Kidney epithelial cell (primary cell): ENCODE measurements around the gene TNNI3K. TPM values are rescaled to one million over a fixed set of nuclear protein-coding genes. Genes with fewer than 3 reads are reported as not detected.

Experiments used
- DNase-seq: peaks from one replicate; pipeline ENCODE4 v3.0.0-alpha.2; 2010; ENCODE audit warnings: low read depth
- H3K27me3 ChIP-seq: 2 replicates; pipeline ENCODE4 v1.6.0; 2011; ENCODE audit warnings: low read length; ENCODE audit not compliant: control insufficient read depth, insufficient read depth
- H3K36me3 ChIP-seq: 2 replicates; pipeline ENCODE4 v1.5.1; 2011; ENCODE audit warnings: low read length; ENCODE audit not compliant: control insufficient read depth, insufficient read depth
- H3K4me3 ChIP-seq: 2 replicates; pipeline ENCODE4 v1.5.1; 2011; ENCODE audit warnings: low read depth, mild to moderate bottlenecking, control low read depth, low read length
- total RNA-seq: library from RNA; depleted of rRNA; stranded (reverse); fragments of >200 nt; gene quantifications from 2 replicates; pipeline ENCODE4 v1.2.3, GENCODE V29; 2015
- TF ChIP-seq, protein P1 (sequence below): IDR thresholded peaks from 2 replicates; pipeline ENCODE4 v1.5.1; 2011; ENCODE audit warnings: mild to moderate bottlenecking, moderate library complexity, low read length, control low read depth, inconsistent platforms; ENCODE audit not compliant: insufficient read depth, poor library complexity, severe bottlenecking

The TNNI3K gene
- total RNA-seq, 1 donor from 2014 or later, result not detected

DNA sequence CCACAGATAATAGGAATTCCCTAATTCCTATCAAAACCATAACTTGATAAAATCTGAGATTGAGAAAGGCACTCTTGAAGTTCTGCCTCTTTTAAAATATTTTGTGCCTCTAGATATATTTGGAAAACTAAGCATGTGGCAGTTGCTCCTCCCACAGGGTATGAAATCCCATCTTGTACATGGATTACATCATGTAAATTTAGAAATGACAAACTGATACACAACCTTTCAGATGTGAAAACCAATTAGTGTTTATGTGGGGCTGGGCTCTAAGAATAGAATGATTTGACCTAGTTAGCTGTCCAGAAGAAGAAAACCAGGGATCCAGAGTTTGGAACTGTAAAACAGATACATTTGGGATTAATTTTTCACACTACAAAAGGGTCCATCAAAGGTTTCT, 261.5 kb downstream of the TNNI3K start:
- Histone ChIP-seq H3K4me3 (no peak overlapping the region), H3K27me3 (no peaks in the 10 kb centered on the region), H3K36me3 (no peaks in the 10 kb centered on the region)
- DNase-seq, result no peak
- TF ChIP-seq, protein P1, sequence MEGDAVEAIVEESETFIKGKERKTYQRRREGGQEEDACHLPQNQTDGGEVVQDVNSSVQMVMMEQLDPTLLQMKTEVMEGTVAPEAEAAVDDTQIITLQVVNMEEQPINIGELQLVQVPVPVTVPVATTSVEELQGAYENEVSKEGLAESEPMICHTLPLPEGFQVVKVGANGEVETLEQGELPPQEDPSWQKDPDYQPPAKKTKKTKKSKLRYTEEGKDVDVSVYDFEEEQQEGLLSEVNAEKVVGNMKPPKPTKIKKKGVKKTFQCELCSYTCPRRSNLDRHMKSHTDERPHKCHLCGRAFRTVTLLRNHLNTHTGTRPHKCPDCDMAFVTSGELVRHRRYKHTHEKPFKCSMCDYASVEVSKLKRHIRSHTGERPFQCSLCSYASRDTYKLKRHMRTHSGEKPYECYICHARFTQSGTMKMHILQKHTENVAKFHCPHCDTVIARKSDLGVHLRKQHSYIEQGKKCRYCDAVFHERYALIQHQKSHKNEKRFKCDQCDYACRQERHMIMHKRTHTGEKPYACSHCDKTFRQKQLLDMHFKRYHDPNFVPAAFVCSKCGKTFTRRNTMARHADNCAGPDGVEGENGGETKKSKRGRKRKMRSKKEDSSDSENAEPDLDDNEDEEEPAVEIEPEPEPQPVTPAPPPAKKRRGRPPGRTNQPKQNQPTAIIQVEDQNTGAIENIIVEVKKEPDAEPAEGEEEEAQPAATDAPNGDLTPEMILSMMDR, result no peak

DNA sequence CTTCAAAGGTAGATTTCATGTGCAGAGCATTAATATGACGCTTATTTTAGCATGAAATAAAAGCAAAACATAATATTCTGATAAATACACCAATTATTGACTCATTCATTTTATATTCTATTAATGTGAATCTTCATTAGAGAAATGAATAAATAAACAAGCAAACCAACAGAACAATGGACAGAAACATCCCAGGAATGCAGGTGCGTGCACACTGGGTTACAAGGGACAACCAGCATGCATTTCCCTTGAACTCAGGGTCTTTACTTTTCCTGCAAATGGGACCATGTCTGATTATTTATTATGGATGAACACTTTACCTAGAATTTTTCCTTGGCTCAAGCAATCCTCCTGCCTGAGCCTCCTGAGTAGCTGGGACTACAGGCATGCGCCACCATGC, 263.7 kb downstream of the TNNI3K start:
- Histone ChIP-seq H3K27me3 (no peaks in the 10 kb centered on the region), H3K4me3 (no peak overlapping the region), H3K36me3 (no peaks in the 10 kb centered on the region)
- TF ChIP-seq, protein P1, result no peak
- no peak for DNase-seq

DNA sequence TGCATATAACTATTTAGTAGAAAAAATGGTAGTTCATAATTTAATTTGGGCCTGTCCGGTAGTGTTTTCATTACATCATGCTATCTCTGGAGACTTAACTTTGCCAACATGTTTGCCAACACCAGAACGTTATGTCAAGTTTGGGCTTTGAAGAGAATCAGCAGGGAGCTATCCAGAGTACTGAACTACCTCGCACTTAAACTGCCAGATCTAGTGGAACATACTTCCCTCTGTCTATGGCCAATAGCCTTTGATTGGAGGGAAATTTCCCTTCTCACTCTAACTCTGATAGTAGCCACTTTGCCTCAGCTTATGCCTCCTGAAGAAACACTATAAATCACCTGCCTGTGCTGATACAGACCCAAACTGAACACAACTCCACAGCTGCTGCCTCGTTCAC, 267.2 kb downstream of the TNNI3K start:
- DNase-seq, result peak; percentile 21

DNA sequence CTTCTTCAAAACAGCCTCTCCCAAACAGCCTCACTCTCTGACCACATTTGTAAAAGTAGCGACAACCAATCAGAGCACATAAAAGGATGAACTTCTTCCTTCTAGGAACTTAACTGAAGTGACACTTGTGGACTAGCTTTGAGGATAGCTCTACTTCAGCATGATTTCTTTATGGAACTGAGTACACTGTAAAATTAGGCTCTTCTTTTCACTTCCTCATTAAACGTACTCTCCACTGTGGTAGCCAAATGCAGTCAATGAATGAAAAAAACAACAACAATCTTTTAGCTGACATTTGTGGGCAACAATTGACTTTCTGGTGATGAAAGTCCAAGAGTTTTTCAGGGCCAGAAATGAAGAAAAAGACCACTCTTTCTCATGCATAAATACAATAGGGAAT, 267.7 kb downstream of the TNNI3K start:
- Histone ChIP-seq H3K36me3 (no peaks in the 10 kb centered on the region), H3K4me3 (no peak overlapping the region), H3K27me3 (no peaks in the 10 kb centered on the region)
- TF ChIP-seq, protein P1, result no peak
- DNase-seq, result no peak

More for the DNA sequence above, 267.2 kb downstream of the TNNI3K start:
- Histone ChIP-seq H3K36me3 (no peaks in the 10 kb centered on the region), H3K27me3 (no peaks in the 10 kb centered on the region), H3K4me3 (no peak overlapping the region)
- TF ChIP-seq, protein P1, result no peak

DNA sequence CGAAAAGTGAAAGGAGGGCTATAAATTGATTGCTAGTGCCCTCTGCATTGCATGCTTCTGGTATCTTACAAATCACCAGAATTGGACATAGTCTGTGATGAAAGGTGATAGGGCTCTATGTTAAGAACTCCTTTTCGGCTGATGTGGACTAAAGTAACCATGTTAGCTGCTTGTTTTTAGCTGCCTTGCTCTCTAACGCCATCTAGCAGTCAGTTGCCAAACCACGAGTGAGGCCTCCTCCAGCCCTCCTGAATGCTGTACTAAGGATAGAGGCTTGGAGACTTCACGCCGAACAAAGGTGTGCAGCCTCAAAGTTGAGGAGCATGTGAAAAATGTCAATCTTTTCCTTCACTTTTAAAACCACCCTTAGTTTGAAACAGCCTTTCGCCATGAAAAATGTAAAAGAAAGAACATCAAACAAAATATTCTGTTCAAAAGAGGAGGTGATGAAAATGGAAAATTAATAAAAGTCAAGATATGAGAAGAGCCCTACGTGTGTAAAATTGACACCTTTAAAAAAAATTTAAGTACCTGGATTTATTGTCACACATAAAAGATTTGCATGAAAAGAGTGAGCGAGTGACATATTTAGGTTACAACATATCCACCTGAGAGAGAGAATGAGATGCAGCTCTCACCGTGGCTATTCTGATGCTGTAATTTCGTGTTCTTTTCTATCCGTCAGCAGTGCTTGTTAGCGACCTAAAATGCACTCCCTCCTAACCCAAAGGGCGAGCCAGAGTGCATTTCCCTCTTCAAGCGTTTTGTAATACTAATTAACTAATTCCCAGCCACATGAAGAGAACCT, 269.1 kb downstream of the TNNI3K start:
- TF ChIP-seq, protein P1, result peak; percentile 95
- H3K27me3 ChIP-seq, result no peaks in the 10 kb centered on the region
- DNase-seq, result no peak
- no peak overlapping the region for H3K4me3 ChIP-seq
- H3K36me3 ChIP-seq, result no peaks in the 10 kb centered on the region
